ENCODE results near the gene VSTM2L. TPM values are rescaled to one million over a fixed set of nuclear protein-coding genes. Genes with fewer than 3 reads are reported as not detected.

Gene VSTM2L
- total and polyA plus RNA-seq, 4 donors, result 8.0 to 71.6 (median 31.4) TPM

DNA sequence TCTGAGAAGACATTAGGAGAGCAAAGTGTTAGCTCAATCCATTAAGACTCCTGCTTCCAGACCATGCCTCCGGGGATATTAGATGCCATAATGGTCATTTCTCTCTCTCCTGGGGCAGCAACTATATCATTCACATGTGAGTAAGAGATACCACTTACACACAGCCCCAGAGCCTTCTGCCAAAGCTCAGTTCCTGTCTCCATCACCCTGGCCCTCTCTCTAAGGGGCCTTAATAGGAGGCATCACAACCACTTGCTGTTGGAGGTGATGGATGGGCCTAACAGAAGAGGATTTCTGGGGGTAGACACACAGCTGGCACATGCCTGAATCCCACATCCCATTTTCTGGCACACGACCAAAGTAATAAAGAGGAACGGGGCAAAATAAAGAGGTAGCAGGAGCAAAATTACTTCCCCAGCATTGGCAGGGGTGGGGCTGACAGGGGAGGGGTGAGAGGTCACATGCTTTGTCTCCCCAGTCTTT is 34.0 kb upstream of the VSTM2L start:
- TF ChIP-seq, protein P1, sequence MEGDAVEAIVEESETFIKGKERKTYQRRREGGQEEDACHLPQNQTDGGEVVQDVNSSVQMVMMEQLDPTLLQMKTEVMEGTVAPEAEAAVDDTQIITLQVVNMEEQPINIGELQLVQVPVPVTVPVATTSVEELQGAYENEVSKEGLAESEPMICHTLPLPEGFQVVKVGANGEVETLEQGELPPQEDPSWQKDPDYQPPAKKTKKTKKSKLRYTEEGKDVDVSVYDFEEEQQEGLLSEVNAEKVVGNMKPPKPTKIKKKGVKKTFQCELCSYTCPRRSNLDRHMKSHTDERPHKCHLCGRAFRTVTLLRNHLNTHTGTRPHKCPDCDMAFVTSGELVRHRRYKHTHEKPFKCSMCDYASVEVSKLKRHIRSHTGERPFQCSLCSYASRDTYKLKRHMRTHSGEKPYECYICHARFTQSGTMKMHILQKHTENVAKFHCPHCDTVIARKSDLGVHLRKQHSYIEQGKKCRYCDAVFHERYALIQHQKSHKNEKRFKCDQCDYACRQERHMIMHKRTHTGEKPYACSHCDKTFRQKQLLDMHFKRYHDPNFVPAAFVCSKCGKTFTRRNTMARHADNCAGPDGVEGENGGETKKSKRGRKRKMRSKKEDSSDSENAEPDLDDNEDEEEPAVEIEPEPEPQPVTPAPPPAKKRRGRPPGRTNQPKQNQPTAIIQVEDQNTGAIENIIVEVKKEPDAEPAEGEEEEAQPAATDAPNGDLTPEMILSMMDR (IDR thresholded peaks at IDR 0.05; ENCODE audit: control extremely low read depth, extremely low read depth), result no peak
- H3K4me3 ChIP-seq, result no peak overlapping the region
- H3K9ac ChIP-seq (ENCODE audit: insufficient read depth in 1 of 2, low read length in 2 of 2), result no peak overlapping the region
- H3K9me3 ChIP-seq (ENCODE audit: control insufficient read depth in 4 of 4, insufficient read depth in 3 of 4, low read length in 3 of 4), result no peaks in the 10 kb centered on the region
- H3K36me3 ChIP-seq (ENCODE audit: control insufficient read depth in 4 of 4, insufficient read depth in 4 of 4, low read length in 4 of 4), result peaks cover 2 to 45% (median 13%) of the 10 kb centered on the region in 4 donors
- no peaks in the 10 kb centered on the region for H3K27me3 ChIP-seq (ENCODE audit: control insufficient read depth in 3 of 3, insufficient read depth in 3 of 3, low read length in 2 of 3)
- H3K27ac ChIP-seq (ENCODE audit: low read depth in 1 of 2, low read length in 1 of 2), result no peak overlapping the region
- H3K4me1 ChIP-seq (ENCODE audit: control insufficient read depth in 5 of 5, insufficient read depth in 5 of 5, low read length in 5 of 5), result peaks cover 0 to 22% (median 8%) of the 10 kb centered on the region in 5 donors
- 62 to 86% methylated on average over 3 of the region's 3 CpGs for WGBS, 2 donors
- DNase-seq, result no peak
- no peak for ATAC-seq (ENCODE audit: insufficient read depth, low FRiP score)

DNA sequence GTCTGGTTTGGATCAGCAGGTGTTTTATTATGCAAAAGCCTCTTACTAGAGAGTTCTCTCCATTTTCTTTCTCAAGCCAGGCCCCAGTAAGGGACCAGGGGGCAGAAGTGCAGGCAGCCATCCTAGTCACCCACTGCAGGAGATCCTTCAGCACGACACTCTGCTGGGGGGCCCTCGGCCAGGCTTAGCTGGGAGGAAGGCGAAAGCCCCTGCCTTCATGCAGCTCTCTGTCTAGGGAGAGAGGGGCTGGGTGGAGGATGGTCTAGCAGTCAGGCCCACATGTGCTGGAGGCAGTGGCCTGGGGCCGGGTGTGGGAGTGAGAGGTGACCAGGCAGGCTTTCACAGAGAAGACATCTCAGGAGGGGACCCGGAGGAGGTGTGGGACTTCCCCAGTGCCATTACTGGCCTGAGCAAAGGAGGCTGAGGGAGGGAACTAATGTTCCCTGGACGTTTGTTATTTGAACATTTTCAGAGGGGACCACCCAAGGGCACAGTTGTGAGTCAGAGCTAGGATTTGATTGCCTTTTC is 33.5 kb upstream of the VSTM2L start:
- no peak for DNase-seq
- Histone ChIP-seq H3K27ac (ENCODE audit: low read depth in 1 of 2, low read length in 1 of 2) (no peak overlapping the region), H3K4me1 (ENCODE audit: control insufficient read depth in 5 of 5, insufficient read depth in 5 of 5, low read length in 5 of 5) (peaks cover 0 to 18% (median 8%) of the 10 kb centered on the region in 5 donors), H3K4me3 (no peak overlapping the region), H3K36me3 (ENCODE audit: control insufficient read depth in 4 of 4, insufficient read depth in 4 of 4, low read length in 4 of 4) (peaks cover 2 to 47% (median 13%) of the 10 kb centered on the region in 4 donors), H3K27me3 (ENCODE audit: control insufficient read depth in 3 of 3, insufficient read depth in 3 of 3, low read length in 2 of 3) (no peaks in the 10 kb centered on the region), H3K9me3 (ENCODE audit: control insufficient read depth in 4 of 4, insufficient read depth in 3 of 4, low read length in 3 of 4) (no peaks in the 10 kb centered on the region), H3K9ac (ENCODE audit: insufficient read depth in 1 of 2, low read length in 2 of 2) (no peak overlapping the region)
- TF ChIP-seq, protein P1 (IDR thresholded peaks at IDR 0.05; ENCODE audit: control extremely low read depth, extremely low read depth), result no peak
- no peak for ATAC-seq (ENCODE audit: insufficient read depth, low FRiP score)
- WGBS, 2 donors, result 86 to 96% methylated on average over 6 of the region's 6 CpGs

DNA sequence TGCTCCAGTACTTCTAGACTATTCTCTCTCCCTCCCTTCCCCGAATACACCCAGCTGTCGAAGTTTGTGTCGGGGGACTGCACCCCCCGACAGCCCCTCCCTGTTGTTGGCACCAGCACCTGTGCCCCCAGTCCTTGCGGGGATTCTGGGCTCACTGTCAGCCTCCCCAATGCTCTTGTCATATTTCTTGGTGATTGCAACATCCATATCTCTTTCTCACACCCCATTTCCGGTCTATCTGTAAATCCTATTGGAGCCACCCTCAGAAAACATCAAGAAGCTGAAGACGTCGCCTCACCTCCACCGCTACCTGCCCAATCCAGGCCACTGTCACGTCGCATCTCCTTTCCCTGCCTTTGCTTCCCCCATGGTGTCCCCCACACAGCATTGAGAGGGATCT is 32.6 kb upstream of the VSTM2L start:
- H3K4me1 ChIP-seq (ENCODE audit: control insufficient read depth in 5 of 5, insufficient read depth in 5 of 5, low read length in 5 of 5), result peaks cover 0 to 9% (median 0%) of the 10 kb centered on the region in 5 donors
- H3K9me3 ChIP-seq (ENCODE audit: control insufficient read depth in 4 of 4, insufficient read depth in 3 of 4, low read length in 3 of 4), result no peaks in the 10 kb centered on the region
- no peak overlapping the region for H3K27ac ChIP-seq (ENCODE audit: low read depth in 1 of 2, low read length in 1 of 2)
- no peaks in the 10 kb centered on the region for H3K27me3 ChIP-seq (ENCODE audit: control insufficient read depth in 3 of 3, insufficient read depth in 3 of 3, low read length in 2 of 3)
- ATAC-seq (ENCODE audit: insufficient read depth, low FRiP score) (no peak), DNase-seq (no peak)
- H3K36me3 ChIP-seq (ENCODE audit: control insufficient read depth in 4 of 4, insufficient read depth in 4 of 4, low read length in 4 of 4), result peaks cover 2 to 47% (median 13%) of the 10 kb centered on the region in 4 donors
- TF ChIP-seq, protein P1 (IDR thresholded peaks at IDR 0.05; ENCODE audit: control extremely low read depth, extremely low read depth), result no peak
- no peak overlapping the region for H3K4me3 ChIP-seq
- WGBS, 2 donors, result 84 to 90% methylated on average over 11 of the region's 11 CpGs
- H3K9ac ChIP-seq (ENCODE audit: insufficient read depth in 1 of 2, low read length in 2 of 2), result no peak overlapping the region

DNA sequence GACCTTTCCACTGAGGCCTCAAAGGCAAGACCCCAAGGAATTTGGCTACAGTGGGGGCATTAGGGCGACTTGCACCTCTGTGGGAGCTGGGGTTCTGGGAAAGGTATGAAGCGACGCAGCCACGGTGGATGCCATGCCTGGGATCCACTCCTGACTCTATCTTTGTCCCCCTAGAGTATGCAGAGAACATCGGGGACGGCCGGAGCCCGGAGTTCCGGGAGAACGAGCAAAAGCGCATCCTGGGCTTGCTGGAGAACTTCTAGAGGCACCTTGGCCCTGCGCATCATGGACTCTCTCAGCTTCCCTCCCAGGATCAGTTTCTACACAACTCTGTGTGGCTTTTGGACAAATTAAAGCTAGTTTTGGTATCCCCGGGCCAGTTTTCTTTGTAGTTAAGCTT is 31.2 kb upstream of the VSTM2L start:
- TF ChIP-seq, protein P1 (IDR thresholded peaks at IDR 0.05; ENCODE audit: control extremely low read depth, extremely low read depth), result no peak
- no peaks in the 10 kb centered on the region for H3K27me3 ChIP-seq (ENCODE audit: control insufficient read depth in 3 of 3, insufficient read depth in 3 of 3, low read length in 2 of 3)
- no peaks in the 10 kb centered on the region for H3K9me3 ChIP-seq (ENCODE audit: control insufficient read depth in 4 of 4, insufficient read depth in 3 of 4, low read length in 3 of 4)
- no peak overlapping the region for H3K27ac ChIP-seq (ENCODE audit: low read depth in 1 of 2, low read length in 1 of 2)
- no peak overlapping the region for H3K4me3 ChIP-seq
- ATAC-seq (ENCODE audit: insufficient read depth, low FRiP score), result no peak
- H3K4me1 ChIP-seq (ENCODE audit: control insufficient read depth in 5 of 5, insufficient read depth in 5 of 5, low read length in 5 of 5), result peaks cover 0 to 2% (median 0%) of the 10 kb centered on the region in 5 donors
- no peak for DNase-seq
- 94 to 97% methylated on average over 13 of the region's 13 CpGs for WGBS, 2 donors
- peaks cover 0 to 43% (median 13%) of the 10 kb centered on the region in 4 donors for H3K36me3 ChIP-seq (ENCODE audit: control insufficient read depth in 4 of 4, insufficient read depth in 4 of 4, low read length in 4 of 4)
- no peak overlapping the region for H3K9ac ChIP-seq (ENCODE audit: insufficient read depth in 1 of 2, low read length in 2 of 2)
